Activated CD4-positive, alpha-beta T cell treated with anti-CD3 and anti-CD28 coated beads, Interleukin-2, amount 10 ng/mL, durations not matched to agents 7 days and 5 days (primary cell): ENCODE data around the gene MMP10. TPM values are rescaled to one million over a fixed set of nuclear protein-coding genes. Genes with fewer than 3 reads are reported as not detected.

Experiments
- CTCF ChIA-PET: fragments of 350-600 bp; sonication (Branson Sonifier 250); formaldehyde crosslinking; loops from one replicate; lab custom pipeline; 2021; ENCODE audit warnings: antibody characterized with exemption; lab: Charles Lee
- POLR2A ChIA-PET: fragments of 350-600 bp; sonication (Branson Sonifier 250); formaldehyde crosslinking; loops from one replicate; lab custom pipeline; 2021; ENCODE audit warnings: antibody characterized with exemption; lab: Charles Lee
- DNase-seq: peaks from one replicate; pipeline ENCODE4 v3.0.0-alpha.2; 2020
- H3K27ac Mint-ChIP-seq: one replicate; pipeline ENCODE4 v1.8.0; 2021; ENCODE audit warnings: mild to moderate bottlenecking, moderate library complexity, mixed read lengths
- H3K27me3 Mint-ChIP-seq: one replicate; pipeline ENCODE4 v1.8.0; 2021; ENCODE audit warnings: mixed read lengths
- H3K36me3 Mint-ChIP-seq: one replicate; pipeline ENCODE4 v1.8.0; 2021; ENCODE audit warnings: low read depth, mixed read lengths
- H3K4me1 Mint-ChIP-seq: one replicate; pipeline ENCODE4 v1.8.0; 2021; ENCODE audit warnings: mixed read lengths
- H3K4me3 Mint-ChIP-seq: one replicate; pipeline ENCODE4 v1.8.0; 2021; ENCODE audit warnings: mild to moderate bottlenecking, moderate library complexity, mixed read lengths
- H3K9me3 Mint-ChIP-seq: one replicate; pipeline ENCODE4 v1.8.0; 2021; ENCODE audit warnings: mixed read lengths
- total RNA-seq, 2 experiments: library from RNA; stranded (reverse); gene quantifications; one replicate each; pipeline ENCODE4 v1.2.3, GENCODE V29; 2021

The MMP10 gene
- total RNA-seq: not detected

DNA sequence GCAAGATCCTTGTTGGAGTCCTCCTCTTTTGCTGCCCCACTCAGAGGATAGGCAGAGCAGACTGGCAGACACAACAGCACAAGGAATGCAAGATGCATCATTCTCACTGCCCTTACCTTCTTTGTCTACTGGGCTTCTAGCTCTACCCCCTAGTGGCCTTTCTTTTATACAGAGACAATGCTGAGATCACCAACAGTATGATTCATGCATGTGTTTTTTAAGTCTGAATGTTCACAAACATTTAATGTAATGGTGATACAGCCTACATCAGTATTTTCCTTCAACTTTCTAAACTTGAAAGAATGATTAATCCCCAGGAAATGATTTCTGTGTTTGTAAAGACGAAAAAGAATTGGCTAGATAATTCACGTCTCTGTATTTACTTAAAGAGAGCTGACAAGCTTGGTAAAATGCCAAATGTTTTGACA lies at the start of gene MMP10:
Gene MMP10 (minus strand): TSS at position 138 of the 428 bp plus-strand sequence. CDS start 37 bp downstream, at position 101.
- ChIA-PET CTCF (no interaction called here), POLR2A (no interaction called here)
- no peak for DNase-seq
- H3K4me3 Mint-ChIP-seq: no peak within 1 kb of the TSS
- H3K4me1 Mint-ChIP-seq: no peaks in the 10 kb centered on the region
- H3K9me3 Mint-ChIP-seq: no peaks in the 10 kb centered on the region
- H3K36me3 Mint-ChIP-seq: no peaks in the 10 kb centered on the region
- peaks cover 5% of the 10 kb centered on the region for H3K27me3 Mint-ChIP-seq
- H3K27ac Mint-ChIP-seq: no peak within 1 kb of the TSS

DNA sequence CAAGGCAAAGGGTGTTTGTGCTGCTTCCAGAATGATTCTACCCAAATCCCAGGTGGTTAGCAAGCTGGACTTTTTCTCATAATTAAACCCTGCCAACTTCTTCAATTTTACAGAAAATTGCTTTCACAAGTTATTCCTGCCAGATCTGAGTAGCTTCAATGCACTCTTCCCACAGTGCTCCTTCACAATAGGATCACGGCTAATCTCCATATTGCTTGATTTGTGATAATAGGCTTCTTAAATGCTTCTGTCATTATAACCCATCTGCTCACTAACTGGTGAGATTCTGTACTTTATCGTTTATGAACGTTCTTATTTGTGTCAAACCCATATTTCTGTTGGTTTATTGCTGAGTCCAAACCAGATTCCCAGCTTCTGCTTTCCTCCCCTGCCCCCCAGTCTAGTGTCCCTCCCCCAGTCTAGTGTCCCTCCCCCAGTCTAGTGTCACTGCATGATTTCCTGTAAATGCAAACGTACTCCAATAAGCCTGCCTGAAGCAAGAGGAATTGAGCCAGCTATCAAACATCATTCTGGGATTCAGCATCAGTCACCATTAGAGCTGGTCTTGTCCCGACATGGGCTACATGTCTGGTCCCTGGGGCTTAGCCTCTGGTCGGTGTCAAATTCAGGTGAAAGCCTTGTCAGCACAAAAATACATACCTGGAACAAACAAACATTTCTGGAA lies 49.0 kb upstream of the MMP10 start:
- Mint-ChIP-seq H3K36me3 (no peaks in the 10 kb centered on the region), H3K4me3 (no peak overlapping the region), H3K9me3 (no peaks in the 10 kb centered on the region), H3K27ac (no peak overlapping the region), H3K27me3 (peaks cover 22% of the 10 kb centered on the region), H3K4me1 (no peaks in the 10 kb centered on the region)
- no peak for DNase-seq
- ChIA-PET CTCF (interaction anchor here (0.9 kb wide), 1 partner anchor 11 kb away, joined by 3 read pairs; no protein-coding TSS in a partner anchor), POLR2A (no interaction called here)

DNA sequence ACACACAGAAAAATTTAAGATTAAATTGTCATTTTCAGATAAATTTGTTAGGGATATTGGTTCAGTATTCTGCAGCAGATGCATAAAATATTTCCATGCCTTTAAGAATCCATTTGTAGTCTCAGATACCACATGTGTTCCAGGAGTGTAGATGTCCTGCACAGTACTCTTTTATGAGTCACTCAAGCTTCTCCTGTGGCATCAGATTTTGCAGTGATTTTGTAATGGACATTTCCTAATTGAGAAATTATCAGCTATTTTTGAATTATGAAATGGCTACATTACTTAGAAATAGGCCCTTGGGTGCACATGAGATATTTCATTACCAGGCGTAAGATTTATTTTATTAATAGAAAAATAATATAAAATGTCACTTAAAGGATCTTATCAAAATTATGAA lies 44.1 kb upstream of the MMP10 start:
- no peak overlapping the region for H3K4me3 Mint-ChIP-seq
- ChIA-PET CTCF (no interaction called here), POLR2A (no interaction called here)
- no peak for DNase-seq
- no peaks in the 10 kb centered on the region for H3K4me1 Mint-ChIP-seq
- H3K27ac Mint-ChIP-seq: no peak overlapping the region
- H3K9me3 Mint-ChIP-seq: no peaks in the 10 kb centered on the region
- H3K27me3 Mint-ChIP-seq: no peaks in the 10 kb centered on the region
- no peaks in the 10 kb centered on the region for H3K36me3 Mint-ChIP-seq

DNA sequence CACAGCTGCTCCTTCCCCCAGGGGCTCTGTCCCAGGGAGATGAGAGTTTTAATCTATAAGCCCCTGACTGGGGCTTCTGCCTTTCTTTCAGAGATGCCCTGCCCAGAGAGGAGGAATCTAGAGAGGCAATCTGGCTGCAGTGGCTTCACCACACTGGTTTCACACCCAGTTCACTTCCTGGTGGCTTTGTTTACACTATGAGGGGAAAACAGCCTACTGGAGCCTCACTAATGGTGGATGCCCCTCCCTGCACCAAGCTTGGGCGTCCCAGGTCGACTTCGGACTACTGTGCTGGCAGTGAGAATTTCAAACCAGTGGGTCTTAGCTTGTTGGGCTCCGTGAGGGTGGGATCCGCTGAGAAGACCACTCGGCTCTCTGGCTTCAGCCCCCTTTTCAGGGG lies 39.1 kb upstream of the MMP10 start:
- no peak for DNase-seq
- ChIA-PET POLR2A (no interaction called here), CTCF (no interaction called here)
- no peaks in the 10 kb centered on the region for H3K36me3 Mint-ChIP-seq
- H3K4me3 Mint-ChIP-seq: no peak overlapping the region
- H3K4me1 Mint-ChIP-seq: no peaks in the 10 kb centered on the region
- H3K27me3 Mint-ChIP-seq: no peaks in the 10 kb centered on the region
- H3K9me3 Mint-ChIP-seq: peaks cover 3% of the 10 kb centered on the region
- H3K27ac Mint-ChIP-seq: no peak overlapping the region

DNA sequence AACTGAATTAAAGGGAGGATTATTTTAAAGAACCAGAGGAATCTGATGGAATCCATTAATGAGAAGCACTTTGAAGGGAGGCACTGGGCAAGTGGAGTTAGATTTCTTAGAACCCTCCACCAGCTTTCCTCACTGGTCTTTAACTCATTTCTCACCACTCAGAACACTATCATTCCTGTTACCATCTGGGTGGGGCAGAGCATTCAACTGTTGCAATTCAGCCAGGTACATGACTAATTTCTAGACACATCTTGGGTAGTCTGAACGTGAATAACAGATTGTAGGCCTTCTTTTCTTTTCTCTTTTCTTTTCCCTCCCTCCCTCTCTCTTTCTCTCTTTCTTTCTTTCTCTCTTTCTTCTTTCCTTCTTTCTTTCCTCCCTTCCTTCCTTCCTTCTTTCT lies 33.1 kb upstream of the MMP10 start:
- H3K27ac Mint-ChIP-seq: no peak overlapping the region
- CTCF ChIA-PET: no interaction called here
- H3K36me3 Mint-ChIP-seq: no peaks in the 10 kb centered on the region
- H3K27me3 Mint-ChIP-seq: no peaks in the 10 kb centered on the region
- POLR2A ChIA-PET: no interaction called here
- peaks cover 3% of the 10 kb centered on the region for H3K9me3 Mint-ChIP-seq
- no peak overlapping the region for H3K4me3 Mint-ChIP-seq
- no peaks in the 10 kb centered on the region for H3K4me1 Mint-ChIP-seq
- DNase-seq: no peak

DNA sequence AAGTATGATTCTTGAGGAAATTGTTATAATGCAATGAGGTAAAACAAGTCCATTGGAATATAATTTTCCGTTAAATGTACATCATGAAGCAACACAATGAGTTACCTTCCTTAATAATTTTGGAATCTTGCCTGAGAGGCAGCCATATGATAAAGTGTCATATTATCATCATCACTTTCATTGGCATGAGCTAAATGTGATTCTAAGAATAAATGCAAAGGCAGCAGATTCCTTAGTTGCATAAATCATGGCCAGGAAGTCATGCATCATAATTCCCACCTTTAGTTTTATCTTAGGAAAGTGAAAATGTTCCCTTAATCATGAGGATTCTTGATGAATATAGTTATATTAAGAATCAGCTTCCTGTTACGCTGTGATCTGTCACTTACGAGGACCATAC lies 31.8 kb upstream of the MMP10 start:
- Mint-ChIP-seq H3K9me3 (peaks cover 3% of the 10 kb centered on the region), H3K27ac (no peak overlapping the region), H3K4me3 (no peak overlapping the region), H3K27me3 (no peaks in the 10 kb centered on the region), H3K36me3 (no peaks in the 10 kb centered on the region), H3K4me1 (no peaks in the 10 kb centered on the region)
- ChIA-PET POLR2A (no interaction called here), CTCF (no interaction called here)
- DNase-seq: no peak

DNA sequence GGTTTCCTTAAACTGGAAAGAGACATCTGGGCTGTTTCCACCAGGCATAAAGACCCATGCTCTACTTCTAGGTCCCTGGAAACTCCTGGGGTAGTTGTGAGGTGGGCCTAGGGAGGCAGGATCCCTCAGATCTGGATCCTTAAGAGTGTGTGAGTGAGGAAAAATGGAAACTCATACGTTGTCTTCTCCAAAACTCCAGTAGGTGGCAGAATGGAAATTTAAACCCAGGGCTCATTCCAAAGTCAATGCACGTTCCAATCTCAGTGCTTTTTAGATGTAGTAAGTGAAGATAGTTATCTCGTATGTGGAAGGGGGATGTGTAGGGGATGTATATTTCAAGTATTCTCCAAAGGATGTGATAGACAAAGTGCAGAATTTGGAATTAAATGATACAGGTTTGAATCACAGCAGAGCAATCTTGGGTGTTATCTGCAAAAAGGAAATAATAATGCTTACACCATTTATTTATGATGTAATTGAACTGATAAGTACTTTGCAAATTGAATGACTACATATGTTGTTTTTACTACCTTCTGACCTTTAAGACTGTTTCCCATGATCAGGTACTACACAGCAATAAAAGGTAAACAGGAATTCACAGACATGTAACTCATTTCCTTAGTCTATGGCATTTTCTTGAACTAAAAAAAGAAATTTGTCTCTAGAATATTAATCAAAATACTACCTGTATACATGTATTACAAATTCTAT lies 30.7 kb upstream of the MMP10 start:
- no peak for DNase-seq
- ChIA-PET CTCF (no interaction called here), POLR2A (no interaction called here)
- no peaks in the 10 kb centered on the region for H3K4me1 Mint-ChIP-seq
- H3K36me3 Mint-ChIP-seq: no peaks in the 10 kb centered on the region
- H3K4me3 Mint-ChIP-seq: no peak overlapping the region
- H3K27ac Mint-ChIP-seq: no peak overlapping the region
- H3K27me3 Mint-ChIP-seq: no peaks in the 10 kb centered on the region
- no peaks in the 10 kb centered on the region for H3K9me3 Mint-ChIP-seq

DNA sequence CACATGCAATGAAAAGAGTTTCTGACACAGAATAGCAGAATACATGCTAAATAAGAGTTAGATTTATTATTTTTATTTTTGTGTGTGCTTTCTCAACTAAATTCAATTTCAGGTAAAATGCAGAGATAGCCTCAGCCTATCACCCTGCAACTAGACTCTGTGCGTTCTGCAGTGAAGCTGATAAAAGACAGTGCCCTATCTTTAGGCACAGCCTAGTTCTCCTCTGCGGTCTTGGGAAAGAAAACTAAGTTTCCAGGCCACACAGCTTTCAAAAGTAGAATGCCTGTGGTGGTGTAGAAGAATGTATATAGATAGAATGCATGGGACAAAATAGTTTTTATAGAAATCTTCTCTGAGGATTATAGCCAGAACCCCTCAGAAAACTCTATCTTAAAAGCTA lies 29.5 kb upstream of the MMP10 start:
- ChIA-PET CTCF (no interaction called here), POLR2A (no interaction called here)
- H3K27ac Mint-ChIP-seq: no peak overlapping the region
- no peak for DNase-seq
- H3K36me3 Mint-ChIP-seq: no peaks in the 10 kb centered on the region
- H3K4me1 Mint-ChIP-seq: no peaks in the 10 kb centered on the region
- no peak overlapping the region for H3K4me3 Mint-ChIP-seq
- no peaks in the 10 kb centered on the region for H3K9me3 Mint-ChIP-seq
- H3K27me3 Mint-ChIP-seq: no peaks in the 10 kb centered on the region

DNA sequence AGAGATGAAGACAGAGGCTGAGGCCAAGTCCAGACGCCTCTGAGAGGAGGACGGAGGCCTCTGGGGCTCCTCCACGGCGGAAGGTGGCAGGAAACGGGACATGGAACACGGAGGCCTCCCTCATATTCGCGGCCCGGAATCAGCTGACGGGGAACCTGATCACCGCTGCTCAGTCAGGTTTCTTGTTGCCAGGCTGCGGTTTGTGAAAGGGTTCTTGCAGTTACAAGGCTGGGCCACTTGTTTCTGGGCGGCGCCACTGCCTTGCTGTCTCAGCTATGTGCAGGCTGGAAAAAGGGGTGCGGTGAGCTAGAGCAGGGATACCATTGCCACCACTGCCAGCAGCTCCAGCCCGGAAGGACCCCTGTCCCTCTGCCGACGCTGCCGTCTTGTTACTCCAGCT lies 27.5 kb upstream of the MMP10 start:
- Mint-ChIP-seq H3K4me1 (no peaks in the 10 kb centered on the region), H3K27me3 (peaks cover 8% of the 10 kb centered on the region), H3K9me3 (no peaks in the 10 kb centered on the region), H3K36me3 (no peaks in the 10 kb centered on the region), H3K27ac (no peak overlapping the region), H3K4me3 (no peak overlapping the region)
- ChIA-PET CTCF (no interaction called here), POLR2A (no interaction called here)
- DNase-seq: no peak

DNA sequence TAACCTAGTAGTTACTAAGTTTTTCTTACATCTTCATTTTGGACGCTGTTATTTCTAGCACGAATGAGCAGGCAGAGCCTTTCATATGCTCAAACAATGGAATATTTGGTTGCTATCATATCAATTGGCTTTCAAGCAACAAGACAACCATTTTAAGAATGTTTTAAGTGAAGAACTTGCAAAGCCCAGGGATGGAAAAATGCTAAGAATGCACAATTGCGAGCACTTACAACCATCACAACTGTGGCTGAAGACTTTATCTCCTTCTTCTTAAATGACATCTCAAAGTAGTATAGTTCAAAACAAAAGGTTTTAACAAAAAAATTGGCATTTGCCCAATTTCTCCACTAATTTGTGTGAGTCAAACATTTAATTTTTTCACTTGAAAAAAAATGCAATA lies 25.9 kb upstream of the MMP10 start:
- Mint-ChIP-seq H3K4me1 (no peaks in the 10 kb centered on the region), H3K27me3 (peaks cover 8% of the 10 kb centered on the region), H3K9me3 (no peaks in the 10 kb centered on the region), H3K36me3 (no peaks in the 10 kb centered on the region), H3K27ac (no peak overlapping the region), H3K4me3 (no peak overlapping the region)
- ChIA-PET POLR2A (no interaction called here), CTCF (no interaction called here)
- no peak for DNase-seq

DNA sequence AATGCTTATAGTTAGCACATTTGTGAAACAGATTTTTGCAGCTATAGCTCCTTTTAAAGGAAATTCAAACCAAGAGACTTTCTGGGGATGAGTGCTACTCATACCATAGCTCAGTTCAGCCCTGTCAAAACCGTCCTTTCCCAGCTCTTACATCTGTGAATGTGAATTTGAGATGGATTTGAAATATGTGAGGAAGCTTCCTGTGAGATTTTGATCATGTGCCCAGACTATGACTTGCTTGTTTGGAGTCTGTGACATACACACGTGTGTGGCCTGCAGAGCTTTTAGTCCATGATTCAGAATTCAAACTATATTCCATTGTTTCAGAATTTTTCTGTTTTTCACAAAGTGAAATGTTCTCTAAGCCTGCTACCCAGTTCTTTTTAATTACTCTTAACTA lies 21.9 kb upstream of the MMP10 start:
- CTCF ChIA-PET: no interaction called here
- no peaks in the 10 kb centered on the region for H3K9me3 Mint-ChIP-seq
- H3K27ac Mint-ChIP-seq: no peak overlapping the region
- no peaks in the 10 kb centered on the region for H3K36me3 Mint-ChIP-seq
- no peak overlapping the region for H3K4me3 Mint-ChIP-seq
- POLR2A ChIA-PET: no interaction called here
- H3K27me3 Mint-ChIP-seq: peaks cover 8% of the 10 kb centered on the region
- H3K4me1 Mint-ChIP-seq: no peaks in the 10 kb centered on the region
- DNase-seq: no peak

DNA sequence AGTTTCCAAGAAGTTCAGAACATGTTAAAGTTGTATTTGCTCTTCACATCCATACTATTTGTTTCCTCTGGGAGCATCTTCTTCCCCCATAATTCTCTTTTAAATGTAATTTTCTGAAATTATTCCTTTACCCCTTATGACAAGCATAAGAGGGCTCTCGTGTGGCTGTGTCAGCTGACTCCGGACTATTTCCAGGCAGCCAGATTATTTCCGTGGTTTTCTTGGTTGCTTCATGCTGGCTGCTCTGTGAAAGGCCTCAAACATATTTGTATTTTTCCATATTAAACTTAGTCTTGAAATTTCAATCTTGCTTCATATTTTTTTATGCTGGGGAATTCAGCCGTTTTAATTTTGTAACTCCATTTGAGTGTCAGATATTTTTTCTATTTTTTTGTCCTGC lies 20.3 kb upstream of the MMP10 start:
- no peaks in the 10 kb centered on the region for H3K36me3 Mint-ChIP-seq
- ChIA-PET CTCF (interaction anchor here (1.1 kb wide), 1 partner anchor 223 kb away, joined by 4 read pairs; no protein-coding TSS in a partner anchor), POLR2A (no interaction called here)
- no peak overlapping the region for H3K4me3 Mint-ChIP-seq
- H3K27ac Mint-ChIP-seq: no peak overlapping the region
- no peak for DNase-seq
- no peaks in the 10 kb centered on the region for H3K9me3 Mint-ChIP-seq
- H3K27me3 Mint-ChIP-seq: peaks cover 8% of the 10 kb centered on the region
- H3K4me1 Mint-ChIP-seq: no peaks in the 10 kb centered on the region

DNA sequence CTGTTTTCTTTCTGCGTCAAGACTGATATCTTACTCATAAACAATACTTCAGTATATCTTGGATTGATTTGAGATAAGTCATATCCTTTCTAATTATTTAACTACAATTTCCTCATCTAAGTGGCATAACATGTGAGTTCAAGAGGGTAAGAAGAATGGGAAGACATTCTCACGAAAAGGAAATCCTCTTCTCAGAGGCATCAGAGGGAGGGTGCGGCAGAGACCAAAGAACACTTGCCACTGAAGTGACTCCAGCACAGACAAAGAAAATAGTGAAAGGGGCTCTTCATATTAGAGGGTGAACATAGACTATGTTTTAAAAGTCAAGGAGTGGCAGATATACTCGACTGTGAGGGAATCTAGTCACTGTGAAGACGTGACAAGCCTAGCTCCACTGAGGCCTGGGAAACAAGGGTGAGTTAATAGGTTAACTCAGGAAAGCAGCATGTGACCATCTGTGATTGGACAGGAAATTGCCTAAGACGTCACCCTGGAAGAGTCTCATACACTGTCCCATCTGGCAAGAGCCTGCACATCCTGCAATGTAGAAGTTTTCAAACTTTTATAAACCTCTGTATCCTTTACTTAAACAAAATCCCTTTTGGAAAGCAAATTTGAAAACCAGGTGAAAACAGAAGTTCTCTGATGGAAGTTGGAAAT lies 19.4 kb upstream of the MMP10 start:
- Mint-ChIP-seq H3K4me3 (no peak overlapping the region), H3K36me3 (no peaks in the 10 kb centered on the region), H3K4me1 (no peaks in the 10 kb centered on the region), H3K27me3 (peaks cover 8% of the 10 kb centered on the region), H3K9me3 (no peaks in the 10 kb centered on the region), H3K27ac (no peak overlapping the region)
- DNase-seq: no peak
- CTCF ChIA-PET: no interaction called here
- POLR2A ChIA-PET: no interaction called here
